ENCODE measurements around the gene NR2F1.

The NR2F1 gene

DNA sequence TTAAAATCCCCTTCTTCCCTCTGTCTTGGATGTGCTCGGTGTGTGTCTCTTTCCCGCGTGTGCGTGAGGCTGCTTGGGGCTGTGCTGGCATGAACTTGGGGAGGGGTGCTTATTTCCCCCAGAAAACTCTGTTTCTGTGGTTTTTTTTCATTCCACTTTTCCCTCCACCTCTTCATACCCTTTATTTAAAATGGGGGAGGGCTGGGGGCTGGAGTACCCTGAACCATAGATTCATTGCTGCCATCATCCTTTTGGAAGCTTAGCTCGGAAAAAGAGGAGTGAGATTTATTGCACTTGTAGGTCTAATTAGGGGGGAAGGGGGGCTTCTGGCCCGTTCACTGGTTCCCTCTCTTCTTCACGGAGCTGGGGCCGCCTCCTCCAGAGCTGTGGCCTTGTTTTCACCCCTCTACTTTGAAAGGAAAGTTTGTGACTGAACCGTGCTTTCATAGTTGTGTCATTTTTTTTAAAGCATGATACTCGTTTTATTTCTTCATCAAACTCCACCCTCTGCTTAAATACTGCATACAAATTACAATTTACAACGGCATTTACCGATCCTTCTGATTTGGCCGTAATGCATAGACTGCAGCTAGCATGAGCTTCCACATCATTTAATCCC is 2.9 kb downstream of the NR2F1 start:
- no peak overlapping the region for H3K4me2 ChIP-seq (ENCODE audit: low read depth, low read length)
- H3K9me2 ChIP-seq (replicated peaks; ENCODE audit: insufficient read depth, low read length): no peaks in the 10 kb centered on the region
- H3K9ac ChIP-seq (ENCODE audit: low read length): no peak overlapping the region
- H3K36me3 ChIP-seq (replicated peaks; ENCODE audit: insufficient read depth, low read length): no peaks in the 10 kb centered on the region
- H3K79me2 ChIP-seq (ENCODE audit: low read length): no peaks in the 10 kb centered on the region
- DNase-seq: no peak
- peaks cover 26% of the 10 kb centered on the region for H3K27me3 ChIP-seq (replicated peaks; ENCODE audit: insufficient read depth, low read length)
- TF ChIP-seq, protein P1, sequence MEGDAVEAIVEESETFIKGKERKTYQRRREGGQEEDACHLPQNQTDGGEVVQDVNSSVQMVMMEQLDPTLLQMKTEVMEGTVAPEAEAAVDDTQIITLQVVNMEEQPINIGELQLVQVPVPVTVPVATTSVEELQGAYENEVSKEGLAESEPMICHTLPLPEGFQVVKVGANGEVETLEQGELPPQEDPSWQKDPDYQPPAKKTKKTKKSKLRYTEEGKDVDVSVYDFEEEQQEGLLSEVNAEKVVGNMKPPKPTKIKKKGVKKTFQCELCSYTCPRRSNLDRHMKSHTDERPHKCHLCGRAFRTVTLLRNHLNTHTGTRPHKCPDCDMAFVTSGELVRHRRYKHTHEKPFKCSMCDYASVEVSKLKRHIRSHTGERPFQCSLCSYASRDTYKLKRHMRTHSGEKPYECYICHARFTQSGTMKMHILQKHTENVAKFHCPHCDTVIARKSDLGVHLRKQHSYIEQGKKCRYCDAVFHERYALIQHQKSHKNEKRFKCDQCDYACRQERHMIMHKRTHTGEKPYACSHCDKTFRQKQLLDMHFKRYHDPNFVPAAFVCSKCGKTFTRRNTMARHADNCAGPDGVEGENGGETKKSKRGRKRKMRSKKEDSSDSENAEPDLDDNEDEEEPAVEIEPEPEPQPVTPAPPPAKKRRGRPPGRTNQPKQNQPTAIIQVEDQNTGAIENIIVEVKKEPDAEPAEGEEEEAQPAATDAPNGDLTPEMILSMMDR (IDR thresholded peaks at IDR 0.05; ENCODE audit: low read length): no peak
- TF ChIP-seq EZH2phosphoT487 (IDR thresholded peaks at IDR 0.05; ENCODE audit: low read length) (no peak), EZH2 (optimal IDR thresholded peaks at IDR 0.05; ENCODE audit: low read depth, low read length) (no peak)
- no peaks in the 10 kb centered on the region; the same call in 1 of the 2 replicates for H3K4me1 ChIP-seq (ENCODE audit: low read length)
- no peak overlapping the region for H3K27ac ChIP-seq (ENCODE audit: low read length)
- no peaks in the 10 kb centered on the region for H3K9me3 ChIP-seq (replicated peaks; ENCODE audit: insufficient read depth, low read length)
- no peaks in the 10 kb centered on the region for H4K20me1 ChIP-seq (ENCODE audit: insufficient read depth, low read length)
- H3K4me3 ChIP-seq (ENCODE audit: low read length): no peak overlapping the region
- H2AFZ ChIP-seq (ENCODE audit: low read length): no peak overlapping the region
- H3F3A ChIP-seq (ENCODE audit: insufficient read depth, low read length): no peaks in the 10 kb centered on the region; the same call in 1 of the 2 replicates

DNA sequence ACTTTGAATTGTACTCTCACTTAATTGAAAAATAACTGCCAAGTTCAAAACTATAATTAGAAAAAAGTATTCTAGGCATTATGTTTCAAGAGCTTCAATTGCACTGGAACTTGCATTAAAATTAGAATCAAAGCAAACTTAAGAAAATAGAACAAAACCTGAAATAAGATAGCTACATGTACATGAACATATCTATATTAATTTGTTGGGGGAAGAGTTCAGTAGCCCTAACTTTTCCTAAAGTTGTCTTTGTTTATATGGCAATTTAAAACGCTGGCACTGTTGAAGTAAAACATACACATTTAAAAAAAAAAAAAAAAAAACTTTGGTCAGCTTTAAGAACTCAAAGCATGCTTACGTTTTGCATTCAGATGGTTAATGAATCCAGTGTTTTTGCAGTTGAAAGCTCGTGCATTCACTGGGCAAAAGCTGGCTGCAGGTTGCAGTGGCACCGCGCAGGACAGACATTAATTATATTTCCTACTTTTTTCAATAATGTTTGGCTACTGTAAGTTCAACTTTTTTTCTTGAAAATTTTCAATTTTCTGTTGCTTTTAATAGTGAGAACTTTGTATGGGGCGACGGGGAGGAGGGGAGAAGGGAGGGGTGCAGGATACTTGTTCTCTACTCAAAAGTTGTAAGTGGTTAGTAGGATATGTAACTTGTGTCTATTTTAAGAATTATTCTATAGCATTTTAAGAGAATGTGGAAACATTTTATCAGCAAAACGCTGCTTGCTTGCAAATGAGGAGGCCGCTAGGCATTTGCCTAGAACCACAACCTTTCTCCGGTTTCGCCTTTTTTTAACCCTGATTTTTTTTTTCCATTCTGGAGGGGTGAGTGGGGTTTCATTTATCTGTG is 3.9 kb downstream of the NR2F1 start:
- Histone ChIP-seq H3K4me1 (ENCODE audit: low read length) (no peaks in the 10 kb centered on the region; the same call in 1 of the 2 replicates), H3K9me3 (replicated peaks; ENCODE audit: insufficient read depth, low read length) (no peaks in the 10 kb centered on the region), H3K4me2 (ENCODE audit: low read depth, low read length) (no peak overlapping the region), H3K9me2 (replicated peaks; ENCODE audit: insufficient read depth, low read length) (no peaks in the 10 kb centered on the region), H3K9ac (ENCODE audit: low read length) (no peak overlapping the region), H3K4me3 (ENCODE audit: low read length) (no peak overlapping the region), H3K27me3 (replicated peaks; ENCODE audit: insufficient read depth, low read length) (peaks cover 24% of the 10 kb centered on the region), H4K20me1 (ENCODE audit: insufficient read depth, low read length) (no peaks in the 10 kb centered on the region), H2AFZ (ENCODE audit: low read length) (no peak overlapping the region), H3K79me2 (ENCODE audit: low read length) (no peaks in the 10 kb centered on the region), H3K36me3 (replicated peaks; ENCODE audit: insufficient read depth, low read length) (no peaks in the 10 kb centered on the region), H3K27ac (ENCODE audit: low read length) (no peak overlapping the region), H3F3A (ENCODE audit: insufficient read depth, low read length) (no peaks in the 10 kb centered on the region; the same call in 1 of the 2 replicates)
- TF ChIP-seq EZH2 (optimal IDR thresholded peaks at IDR 0.05; ENCODE audit: low read depth, low read length): no peak
- TF ChIP-seq EZH2phosphoT487 (IDR thresholded peaks at IDR 0.05; ENCODE audit: low read length): no peak
- TF ChIP-seq, protein P1 (IDR thresholded peaks at IDR 0.05; ENCODE audit: low read length): no peak
- no peak for DNase-seq

DNA sequence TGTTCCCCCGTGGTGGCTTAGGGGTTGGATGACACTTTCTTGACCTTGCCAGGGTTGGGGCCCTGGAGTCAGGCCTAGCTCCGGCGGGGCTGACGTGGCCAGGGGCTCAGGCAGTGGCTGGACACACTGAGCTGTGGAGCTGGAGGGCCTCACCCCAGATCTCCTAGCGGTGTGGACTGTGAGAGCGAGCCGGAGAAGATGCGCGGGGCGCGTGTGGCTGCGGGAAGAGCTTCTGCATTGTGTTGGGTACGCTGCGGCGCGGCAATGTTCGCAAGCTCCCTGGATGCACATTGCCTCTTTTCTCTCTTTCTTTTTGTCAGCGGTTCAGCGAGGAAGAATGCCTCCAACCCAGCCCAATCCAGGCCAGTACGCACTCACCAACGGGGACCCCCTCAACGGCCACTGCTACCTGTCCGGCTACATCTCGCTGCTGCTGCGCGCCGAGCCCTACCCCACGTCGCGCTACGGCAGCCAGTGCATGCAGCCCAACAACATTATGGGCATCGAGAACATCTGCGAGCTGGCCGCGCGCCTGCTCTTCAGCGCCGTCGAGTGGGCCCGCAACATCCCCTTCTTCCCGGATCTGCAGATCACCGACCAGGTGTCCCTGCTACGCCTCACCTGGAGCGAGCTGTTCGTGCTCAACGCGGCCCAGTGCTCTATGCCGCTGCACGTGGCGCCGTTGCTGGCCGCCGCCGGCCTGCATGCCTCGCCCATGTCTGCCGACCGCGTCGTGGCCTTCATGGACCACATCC is 4.8 kb downstream of the NR2F1 start:
- H3K4me2 ChIP-seq (ENCODE audit: low read depth, low read length): no peak overlapping the region
- no peak overlapping the region for H3K4me3 ChIP-seq (ENCODE audit: low read length)
- DNase-seq: no peak
- H3K9me3 ChIP-seq (replicated peaks; ENCODE audit: insufficient read depth, low read length): no peaks in the 10 kb centered on the region
- no peak overlapping the region for H3K27ac ChIP-seq (ENCODE audit: low read length)
- TF ChIP-seq, protein P1 (IDR thresholded peaks at IDR 0.05; ENCODE audit: low read length): no peak
- TF ChIP-seq EZH2phosphoT487 (IDR thresholded peaks at IDR 0.05; ENCODE audit: low read length) (no peak), EZH2 (optimal IDR thresholded peaks at IDR 0.05; ENCODE audit: low read depth, low read length) (no peak)
- H3K9ac ChIP-seq (ENCODE audit: low read length): no peak overlapping the region
- H3K9me2 ChIP-seq (replicated peaks; ENCODE audit: insufficient read depth, low read length): no peaks in the 10 kb centered on the region
- no peak overlapping the region for H2AFZ ChIP-seq (ENCODE audit: low read length)
- H3K79me2 ChIP-seq (ENCODE audit: low read length): no peaks in the 10 kb centered on the region
- H4K20me1 ChIP-seq (ENCODE audit: insufficient read depth, low read length): no peaks in the 10 kb centered on the region
- no peaks in the 10 kb centered on the region for H3K36me3 ChIP-seq (replicated peaks; ENCODE audit: insufficient read depth, low read length)
- H3K4me1 ChIP-seq (ENCODE audit: low read length): no peaks in the 10 kb centered on the region; the same call in 1 of the 2 replicates
- H3K27me3 ChIP-seq (replicated peaks; ENCODE audit: insufficient read depth, low read length): peaks cover 16% of the 10 kb centered on the region
- no peaks in the 10 kb centered on the region for H3F3A ChIP-seq (ENCODE audit: insufficient read depth, low read length)

Measured in MM.1S (cell line).